GM23338 (cell line): ENCODE results near the gene NFATC2IP.
"Not testable (repeated sequence)": the region's sequence is repeated elsewhere in the genome, so short reads cannot be mapped to it uniquely, and the experiment has no call there.

Experiments used
- CREB1 ChIP-seq: fragments of 250-450 bp; sonication (Bioruptor Pico); IDR thresholded peaks from 2 replicates; pipeline ENCODE4 v1.5.0; 2020; ENCODE audit warnings: low read depth, mild to moderate bottlenecking, moderate library complexity
- EZH2 ChIP-seq: fragments of 200-600 bp; sonication (generic); IDR thresholded peaks from one replicate; pipeline ENCODE4 v1.8.0; 2017; ENCODE audit warnings: antibody characterized with exemption, mild to moderate bottlenecking, low read depth; ENCODE audit not compliant: unreplicated experiment
- JUNB ChIP-seq: IDR thresholded peaks from one replicate; pipeline ENCODE4 v1.6.1; 2016; ENCODE audit warnings: antibody characterized with exemption; ENCODE audit not compliant: unreplicated experiment
- POLR2AphosphoS5 ChIP-seq: IDR thresholded peaks from 2 replicates; pipeline ENCODE4 v1.6.1; 2016; ENCODE audit warnings: antibody characterized with exemption, low read depth
- TF ChIP-seq, protein P1 (sequence below), 2 experiments: fragments of 200-600 bp in 1 of 2; sonication (generic) in 1 of 2; conservative IDR thresholded peaks; 2 replicates each; pipeline versions ENCODE4 v1.5.1 to v1.6.1; 2016 to 2017; ENCODE audit warnings: antibody characterized with exemption in 2 of 2, low read depth in 2 of 2, mild to moderate bottlenecking in 2 of 2, moderate library complexity in 1 of 2
- TF ChIP-seq, protein P2 (sequence below): fragments of 250-450 bp; sonication (Bioruptor Pico); IDR thresholded peaks from 2 replicates; pipeline ENCODE4 v1.5.0; 2020; ENCODE audit warnings: mild to moderate bottlenecking, moderate library complexity
- TF ChIP-seq, protein P3 (sequence below): IDR thresholded peaks from one replicate; pipeline ENCODE4 v1.6.1; 2018; ENCODE audit warnings: antibody characterized with exemption; ENCODE audit not compliant: unreplicated experiment

- TF ChIP-seq, protein P1, sequence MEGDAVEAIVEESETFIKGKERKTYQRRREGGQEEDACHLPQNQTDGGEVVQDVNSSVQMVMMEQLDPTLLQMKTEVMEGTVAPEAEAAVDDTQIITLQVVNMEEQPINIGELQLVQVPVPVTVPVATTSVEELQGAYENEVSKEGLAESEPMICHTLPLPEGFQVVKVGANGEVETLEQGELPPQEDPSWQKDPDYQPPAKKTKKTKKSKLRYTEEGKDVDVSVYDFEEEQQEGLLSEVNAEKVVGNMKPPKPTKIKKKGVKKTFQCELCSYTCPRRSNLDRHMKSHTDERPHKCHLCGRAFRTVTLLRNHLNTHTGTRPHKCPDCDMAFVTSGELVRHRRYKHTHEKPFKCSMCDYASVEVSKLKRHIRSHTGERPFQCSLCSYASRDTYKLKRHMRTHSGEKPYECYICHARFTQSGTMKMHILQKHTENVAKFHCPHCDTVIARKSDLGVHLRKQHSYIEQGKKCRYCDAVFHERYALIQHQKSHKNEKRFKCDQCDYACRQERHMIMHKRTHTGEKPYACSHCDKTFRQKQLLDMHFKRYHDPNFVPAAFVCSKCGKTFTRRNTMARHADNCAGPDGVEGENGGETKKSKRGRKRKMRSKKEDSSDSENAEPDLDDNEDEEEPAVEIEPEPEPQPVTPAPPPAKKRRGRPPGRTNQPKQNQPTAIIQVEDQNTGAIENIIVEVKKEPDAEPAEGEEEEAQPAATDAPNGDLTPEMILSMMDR (conservative IDR thresholded peaks at IDR 0.05; ENCODE audit: low read depth in 2 of 2) = not testable (repeated sequence)
- TF ChIP-seq, protein P2, sequence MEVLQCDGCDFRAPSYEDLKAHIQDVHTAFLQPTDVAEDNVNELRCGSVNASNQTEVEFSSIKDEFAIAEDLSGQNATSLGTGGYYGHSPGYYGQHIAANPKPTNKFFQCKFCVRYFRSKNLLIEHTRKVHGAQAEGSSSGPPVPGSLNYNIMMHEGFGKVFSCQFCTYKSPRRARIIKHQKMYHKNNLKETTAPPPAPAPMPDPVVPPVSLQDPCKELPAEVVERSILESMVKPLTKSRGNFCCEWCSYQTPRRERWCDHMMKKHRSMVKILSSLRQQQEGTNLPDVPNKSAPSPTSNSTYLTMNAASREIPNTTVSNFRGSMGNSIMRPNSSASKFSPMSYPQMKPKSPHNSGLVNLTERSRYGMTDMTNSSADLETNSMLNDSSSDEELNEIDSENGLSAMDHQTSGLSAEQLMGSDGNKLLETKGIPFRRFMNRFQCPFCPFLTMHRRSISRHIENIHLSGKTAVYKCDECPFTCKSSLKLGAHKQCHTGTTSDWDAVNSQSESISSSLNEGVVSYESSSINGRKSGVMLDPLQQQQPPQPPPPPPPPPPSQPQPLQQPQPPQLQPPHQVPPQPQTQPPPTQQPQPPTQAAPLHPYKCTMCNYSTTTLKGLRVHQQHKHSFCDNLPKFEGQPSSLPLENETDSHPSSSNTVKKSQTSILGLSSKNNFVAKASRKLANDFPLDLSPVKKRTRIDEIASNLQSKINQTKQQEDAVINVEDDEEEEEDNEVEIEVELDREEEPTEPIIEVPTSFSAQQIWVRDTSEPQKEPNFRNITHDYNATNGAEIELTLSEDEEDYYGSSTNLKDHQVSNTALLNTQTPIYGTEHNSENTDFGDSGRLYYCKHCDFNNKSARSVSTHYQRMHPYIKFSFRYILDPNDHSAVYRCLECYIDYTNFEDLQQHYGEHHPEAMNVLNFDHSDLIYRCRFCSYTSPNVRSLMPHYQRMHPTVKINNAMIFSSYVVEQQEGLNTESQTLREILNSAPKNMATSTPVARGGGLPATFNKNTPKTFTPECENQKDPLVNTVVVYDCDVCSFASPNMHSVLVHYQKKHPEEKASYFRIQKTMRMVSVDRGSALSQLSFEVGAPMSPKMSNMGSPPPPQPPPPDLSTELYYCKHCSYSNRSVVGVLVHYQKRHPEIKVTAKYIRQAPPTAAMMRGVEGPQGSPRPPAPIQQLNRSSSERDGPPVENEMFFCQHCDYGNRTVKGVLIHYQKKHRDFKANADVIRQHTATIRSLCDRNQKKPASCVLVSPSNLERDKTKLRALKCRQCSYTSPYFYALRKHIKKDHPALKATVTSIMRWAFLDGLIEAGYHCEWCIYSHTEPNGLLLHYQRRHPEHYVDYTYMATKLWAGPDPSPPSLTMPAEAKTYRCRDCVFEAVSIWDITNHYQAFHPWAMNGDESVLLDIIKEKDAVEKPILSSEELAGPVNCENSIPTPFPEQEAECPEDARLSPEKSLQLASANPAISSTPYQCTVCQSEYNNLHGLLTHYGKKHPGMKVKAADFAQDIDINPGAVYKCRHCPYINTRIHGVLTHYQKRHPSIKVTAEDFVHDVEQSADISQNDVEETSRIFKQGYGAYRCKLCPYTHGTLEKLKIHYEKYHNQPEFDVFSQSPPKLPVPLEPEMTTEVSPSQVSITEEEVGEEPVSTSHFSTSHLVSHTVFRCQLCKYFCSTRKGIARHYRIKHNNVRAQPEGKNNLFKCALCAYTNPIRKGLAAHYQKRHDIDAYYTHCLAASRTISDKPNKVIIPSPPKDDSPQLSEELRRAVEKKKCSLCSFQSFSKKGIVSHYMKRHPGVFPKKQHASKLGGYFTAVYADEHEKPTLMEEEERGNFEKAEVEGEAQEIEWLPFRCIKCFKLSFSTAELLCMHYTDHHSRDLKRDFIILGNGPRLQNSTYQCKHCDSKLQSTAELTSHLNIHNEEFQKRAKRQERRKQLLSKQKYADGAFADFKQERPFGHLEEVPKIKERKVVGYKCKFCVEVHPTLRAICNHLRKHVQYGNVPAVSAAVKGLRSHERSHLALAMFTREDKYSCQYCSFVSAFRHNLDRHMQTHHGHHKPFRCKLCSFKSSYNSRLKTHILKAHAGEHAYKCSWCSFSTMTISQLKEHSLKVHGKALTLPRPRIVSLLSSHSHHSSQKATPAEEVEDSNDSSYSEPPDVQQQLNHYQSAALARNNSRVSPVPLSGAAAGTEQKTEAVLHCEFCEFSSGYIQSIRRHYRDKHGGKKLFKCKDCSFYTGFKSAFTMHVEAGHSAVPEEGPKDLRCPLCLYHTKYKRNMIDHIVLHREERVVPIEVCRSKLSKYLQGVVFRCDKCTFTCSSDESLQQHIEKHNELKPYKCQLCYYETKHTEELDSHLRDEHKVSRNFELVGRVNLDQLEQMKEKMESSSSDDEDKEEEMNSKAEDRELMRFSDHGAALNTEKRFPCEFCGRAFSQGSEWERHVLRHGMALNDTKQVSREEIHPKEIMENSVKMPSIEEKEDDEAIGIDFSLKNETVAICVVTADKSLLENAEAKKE (CRISPR knock-in tag) = not testable (repeated sequence)
- TF ChIP-seq POLR2AphosphoS5; EZH2; CREB1 (CRISPR knock-in tag); JUNB: not testable (repeated sequence)
- TF ChIP-seq, protein P3, sequence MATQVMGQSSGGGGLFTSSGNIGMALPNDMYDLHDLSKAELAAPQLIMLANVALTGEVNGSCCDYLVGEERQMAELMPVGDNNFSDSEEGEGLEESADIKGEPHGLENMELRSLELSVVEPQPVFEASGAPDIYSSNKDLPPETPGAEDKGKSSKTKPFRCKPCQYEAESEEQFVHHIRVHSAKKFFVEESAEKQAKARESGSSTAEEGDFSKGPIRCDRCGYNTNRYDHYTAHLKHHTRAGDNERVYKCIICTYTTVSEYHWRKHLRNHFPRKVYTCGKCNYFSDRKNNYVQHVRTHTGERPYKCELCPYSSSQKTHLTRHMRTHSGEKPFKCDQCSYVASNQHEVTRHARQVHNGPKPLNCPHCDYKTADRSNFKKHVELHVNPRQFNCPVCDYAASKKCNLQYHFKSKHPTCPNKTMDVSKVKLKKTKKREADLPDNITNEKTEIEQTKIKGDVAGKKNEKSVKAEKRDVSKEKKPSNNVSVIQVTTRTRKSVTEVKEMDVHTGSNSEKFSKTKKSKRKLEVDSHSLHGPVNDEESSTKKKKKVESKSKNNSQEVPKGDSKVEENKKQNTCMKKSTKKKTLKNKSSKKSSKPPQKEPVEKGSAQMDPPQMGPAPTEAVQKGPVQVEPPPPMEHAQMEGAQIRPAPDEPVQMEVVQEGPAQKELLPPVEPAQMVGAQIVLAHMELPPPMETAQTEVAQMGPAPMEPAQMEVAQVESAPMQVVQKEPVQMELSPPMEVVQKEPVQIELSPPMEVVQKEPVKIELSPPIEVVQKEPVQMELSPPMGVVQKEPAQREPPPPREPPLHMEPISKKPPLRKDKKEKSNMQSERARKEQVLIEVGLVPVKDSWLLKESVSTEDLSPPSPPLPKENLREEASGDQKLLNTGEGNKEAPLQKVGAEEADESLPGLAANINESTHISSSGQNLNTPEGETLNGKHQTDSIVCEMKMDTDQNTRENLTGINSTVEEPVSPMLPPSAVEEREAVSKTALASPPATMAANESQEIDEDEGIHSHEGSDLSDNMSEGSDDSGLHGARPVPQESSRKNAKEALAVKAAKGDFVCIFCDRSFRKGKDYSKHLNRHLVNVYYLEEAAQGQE = not testable (repeated sequence)
These were observed 53.9 kb downstream of the NFATC2IP start for GRCh38 chr16:29004496-29005139.
